HepG2 (cell line): ENCODE data around the gene MCAT. TPM values are rescaled to one million over a fixed set of nuclear protein-coding genes. Genes with fewer than 3 reads are reported as not detected.

Source experiments
- ADNP ChIP-seq: sonication (generic); formaldehyde crosslinking; IDR thresholded peaks from 2 replicates; pipeline ENCODE4 v1.4.0; 2020; ENCODE audit warnings: missing genetic modification reagents
- AKAP8 ChIP-seq: sonication (generic); formaldehyde crosslinking; IDR thresholded peaks from 2 replicates; pipeline ENCODE4 v1.5.1; 2020; ENCODE audit warnings: mild to moderate bottlenecking, missing genetic modification reagents
- FOXM1 ChIP-seq: sonication (generic); formaldehyde crosslinking; IDR thresholded peaks from 2 replicates; pipeline ENCODE4 v1.5.0; 2020; ENCODE audit warnings: missing genetic modification reagents
- HNRNPH1 ChIP-seq: fragments of 200-400 bp; formaldehyde crosslinking; optimal IDR thresholded peaks from 2 replicates; pipeline ENCODE3; 2017; ENCODE audit warnings: mild to moderate bottlenecking, low read depth, low read length
- KDM3A ChIP-seq: IDR thresholded peaks from 2 replicates; pipeline ENCODE4 v1.6.1; 2018; ENCODE audit warnings: low read depth, missing compliant biosample characterization
- MXI1 ChIP-seq: IDR thresholded peaks from 3 replicates; pipeline ENCODE4 v1.6.1; 2012; ENCODE audit warnings: low read depth, low read length, inconsistent platforms, borderline replicate concordance
- RAD21 ChIP-seq: fragments of 450-650 bp; formaldehyde crosslinking; IDR thresholded peaks from 2 replicates; pipeline ENCODE4 v1.5.0; 2020; ENCODE audit warnings: mild to moderate bottlenecking
- SALL1 ChIP-seq: sonication (generic); formaldehyde crosslinking; IDR thresholded peaks from 2 replicates; pipeline ENCODE4 v1.8.0; 2022; ENCODE audit warnings: mild to moderate bottlenecking, missing genetic modification reagents
- SMC3 ChIP-seq: IDR thresholded peaks from 2 replicates; pipeline ENCODE4 v1.6.1; 2011; ENCODE audit warnings: low read length, improper control_type of control experiment
- STAG1 ChIP-seq: sonication (generic); formaldehyde crosslinking; IDR thresholded peaks from 2 replicates; pipeline ENCODE4 v1.4.0; 2020; ENCODE audit warnings: missing genetic modification reagents
- TGIF2 ChIP-seq: IDR thresholded peaks from 2 replicates; pipeline ENCODE4 v1.6.1; 2016; ENCODE audit warnings: control low read depth, missing compliant biosample characterization
- ZNF33A ChIP-seq: sonication (generic); formaldehyde crosslinking; IDR thresholded peaks from 2 replicates; pipeline ENCODE4 v1.5.1; 2020; ENCODE audit warnings: missing genetic modification reagents, mild to moderate bottlenecking, moderate library complexity, borderline replicate concordance
- ZNF724P ChIP-seq: sonication (generic); formaldehyde crosslinking; IDR thresholded peaks from 2 replicates; pipeline ENCODE4 v1.8.0; 2022; ENCODE audit warnings: missing genetic modification reagents, borderline replicate concordance
- ZNF737 ChIP-seq: sonication (generic); formaldehyde crosslinking; IDR thresholded peaks from 2 replicates; pipeline ENCODE4 v1.5.0; 2020; ENCODE audit warnings: missing genetic modification reagents, mild to moderate bottlenecking, borderline replicate concordance
- polyA plus RNA-seq, 8 experiments: library from polyadenylated mRNA; depleted of rRNA in 3 of 8; stranded (reverse) in 7 of 8; unstranded in 1 of 8; fragments of >200 nt; fragmentation: Illumina TruSeq in 4 of 8; extraction: Trizol in 4 of 8; gene quantifications; 2 replicates each; pipeline versions ENCODE4 v1.2.1 to v1.2.3, GENCODE V29; 2011 to 2016; ENCODE audit warnings: low read depth in 4 of 8, missing spikeins in 1 of 8, mixed read lengths in 1 of 8; ENCODE audit not compliant: insufficient read depth in 1 of 8
- total RNA-seq, 5 experiments: library from RNA; depleted of rRNA; stranded (reverse); fragments of >200 nt; fragmentation: Illumina TruSeq; extraction: Trizol; gene quantifications; 2 replicates each; pipeline ENCODE4 v1.2.3, GENCODE V29; 2016; ENCODE audit warnings: low read depth in 1 of 5
- TF ChIP-seq, protein P1 (sequence below): sonication (generic); formaldehyde crosslinking; IDR thresholded peaks from 2 replicates; pipeline ENCODE4 v1.8.0; 2023; ENCODE audit warnings: mild to moderate bottlenecking, missing genetic modification reagents
- TF ChIP-seq, protein P2 (sequence below): sonication (generic); formaldehyde crosslinking; IDR thresholded peaks from 2 replicates; pipeline ENCODE4 v1.4.0; 2020; ENCODE audit warnings: mild to moderate bottlenecking, missing genetic modification reagents
- TF ChIP-seq, protein P3 (sequence below): fragments of 450-650 bp; IDR thresholded peaks from 2 replicates; pipeline ENCODE4 v1.6.1; 2016
- TF ChIP-seq, protein P4 (sequence below): sonication (generic); formaldehyde crosslinking; IDR thresholded peaks from 2 replicates; pipeline ENCODE4 v1.8.1; 2023; ENCODE audit warnings: missing genetic modification reagents, inconsistent platforms, borderline replicate concordance
- TF ChIP-seq, protein P5 (sequence below): sonication (generic); formaldehyde crosslinking; IDR thresholded peaks from 2 replicates; pipeline ENCODE4 v1.8.1; 2023; ENCODE audit warnings: mild to moderate bottlenecking, missing genetic modification reagents
- TF ChIP-seq, protein P6 (sequence below): sonication (generic); formaldehyde crosslinking; IDR thresholded peaks from 2 replicates; pipeline ENCODE4 v1.4.0; 2020; ENCODE audit warnings: missing genetic modification reagents; ENCODE audit errors: not compliant biosample characterization
- TF ChIP-seq, protein P7 (sequence below): IDR thresholded peaks from 2 replicates; pipeline ENCODE4 v1.6.1; 2016; ENCODE audit warnings: mild to moderate bottlenecking

Gene MCAT
- total and polyA plus RNA-seq, 2 of the 13 experiments (the other 11 are each of a cell fraction or from before 2014, with no cell fraction given) = 9.3 to 16.7 TPM

DNA sequence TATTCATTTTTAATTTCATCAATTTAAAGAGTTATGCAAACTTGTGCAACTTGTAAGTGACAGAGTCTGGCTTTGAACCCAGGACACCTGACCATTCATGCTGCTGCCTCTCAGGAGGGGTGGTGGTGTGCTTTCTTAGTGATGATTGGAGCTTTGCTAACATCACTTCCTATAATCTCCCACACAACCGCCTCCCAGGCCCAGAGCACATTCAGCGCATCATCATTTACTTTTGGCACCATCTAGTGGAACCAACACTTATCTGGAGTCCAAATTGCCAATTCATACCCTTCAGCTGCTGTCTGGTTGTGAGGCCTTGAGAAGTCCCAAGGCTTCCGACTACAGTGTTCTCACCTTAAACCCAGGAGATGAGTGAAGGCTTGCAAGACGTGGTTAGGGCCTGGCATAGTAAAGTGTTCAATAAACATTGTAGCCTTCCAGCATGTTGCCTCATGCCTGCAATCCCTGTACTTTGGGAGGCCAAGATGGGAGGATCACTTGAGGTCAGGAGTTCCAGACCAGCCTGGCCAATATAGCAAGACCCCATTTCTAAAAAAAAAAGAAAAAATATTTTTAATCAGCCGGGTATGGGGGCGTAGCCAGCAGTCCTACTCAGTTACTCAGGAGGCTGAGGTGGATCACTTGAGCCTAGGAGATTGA lies 52.9 kb downstream of the MCAT start (continued):
- TF ChIP-seq KDM3A = 0 out of 2 replicates have a peak, but pooled peaks have one; percentile 43
- no peak for TF ChIP-seq FOXM1
- TF ChIP-seq HNRNPH1 = no peak
- TF ChIP-seq RAD21 (CRISPR knock-in tag) = peak; percentile 63
- TF ChIP-seq SALL1 (CRISPR knock-in tag) = peak; percentile 50; the same call in 1 of the 2 replicates
- no peak for TF ChIP-seq AKAP8 (CRISPR knock-in tag)
- TF ChIP-seq, protein P1, sequence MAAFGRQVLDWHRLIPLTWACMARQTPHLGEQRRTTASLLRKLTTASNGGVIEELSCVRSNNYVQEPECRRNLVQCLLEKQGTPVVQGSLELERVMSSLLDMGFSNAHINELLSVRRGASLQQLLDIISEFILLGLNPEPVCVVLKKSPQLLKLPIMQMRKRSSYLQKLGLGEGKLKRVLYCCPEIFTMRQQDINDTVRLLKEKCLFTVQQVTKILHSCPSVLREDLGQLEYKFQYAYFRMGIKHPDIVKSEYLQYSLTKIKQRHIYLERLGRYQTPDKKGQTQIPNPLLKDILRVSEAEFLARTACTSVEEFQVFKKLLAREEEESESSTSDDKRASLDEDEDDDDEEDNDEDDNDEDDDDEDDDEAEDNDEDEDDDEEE (CRISPR knock-in tag) = no peak
- TF ChIP-seq TGIF2 (CRISPR knock-in tag) = peak; percentile 38; the same call in 1 of the 2 replicates
- TF ChIP-seq ZNF33A (CRISPR knock-in tag) = no peak
- TF ChIP-seq, protein P2, sequence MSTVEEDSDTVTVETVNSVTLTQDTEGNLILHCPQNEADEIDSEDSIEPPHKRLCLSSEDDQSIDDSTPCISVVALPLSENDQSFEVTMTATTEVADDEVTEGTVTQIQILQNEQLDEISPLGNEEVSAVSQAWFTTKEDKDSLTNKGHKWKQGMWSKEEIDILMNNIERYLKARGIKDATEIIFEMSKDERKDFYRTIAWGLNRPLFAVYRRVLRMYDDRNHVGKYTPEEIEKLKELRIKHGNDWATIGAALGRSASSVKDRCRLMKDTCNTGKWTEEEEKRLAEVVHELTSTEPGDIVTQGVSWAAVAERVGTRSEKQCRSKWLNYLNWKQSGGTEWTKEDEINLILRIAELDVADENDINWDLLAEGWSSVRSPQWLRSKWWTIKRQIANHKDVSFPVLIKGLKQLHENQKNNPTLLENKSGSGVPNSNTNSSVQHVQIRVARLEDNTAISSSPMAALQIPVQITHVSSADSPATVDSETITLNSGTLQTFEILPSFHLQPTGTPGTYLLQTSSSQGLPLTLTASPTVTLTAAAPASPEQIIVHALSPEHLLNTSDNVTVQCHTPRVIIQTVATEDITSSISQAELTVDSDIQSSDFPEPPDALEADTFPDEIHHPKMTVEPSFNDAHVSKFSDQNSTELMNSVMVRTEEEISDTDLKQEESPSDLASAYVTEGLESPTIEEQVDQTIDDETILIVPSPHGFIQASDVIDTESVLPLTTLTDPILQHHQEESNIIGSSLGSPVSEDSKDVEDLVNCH (CRISPR knock-in tag) = no peak
- no peak for TF ChIP-seq ADNP (CRISPR knock-in tag)
- TF ChIP-seq, protein P3, sequence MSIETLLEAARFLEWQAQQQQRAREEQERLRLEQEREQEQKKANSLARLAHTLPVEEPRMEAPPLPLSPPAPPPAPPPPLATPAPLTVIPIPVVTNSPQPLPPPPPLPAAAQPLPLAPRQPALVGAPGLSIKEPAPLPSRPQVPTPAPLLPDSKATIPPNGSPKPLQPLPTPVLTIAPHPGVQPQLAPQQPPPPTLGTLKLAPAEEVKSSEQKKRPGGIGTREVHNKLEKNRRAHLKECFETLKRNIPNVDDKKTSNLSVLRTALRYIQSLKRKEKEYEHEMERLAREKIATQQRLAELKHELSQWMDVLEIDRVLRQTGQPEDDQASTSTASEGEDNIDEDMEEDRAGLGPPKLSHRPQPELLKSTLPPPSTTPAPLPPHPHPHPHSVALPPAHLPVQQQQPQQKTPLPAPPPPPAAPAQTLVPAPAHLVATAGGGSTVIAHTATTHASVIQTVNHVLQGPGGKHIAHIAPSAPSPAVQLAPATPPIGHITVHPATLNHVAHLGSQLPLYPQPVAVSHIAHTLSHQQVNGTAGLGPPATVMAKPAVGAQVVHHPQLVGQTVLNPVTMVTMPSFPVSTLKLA = no peak
- TF ChIP-seq SMC3 = peak; percentile 69; the same call in 1 of the 2 replicates
- TF ChIP-seq, protein P4, sequence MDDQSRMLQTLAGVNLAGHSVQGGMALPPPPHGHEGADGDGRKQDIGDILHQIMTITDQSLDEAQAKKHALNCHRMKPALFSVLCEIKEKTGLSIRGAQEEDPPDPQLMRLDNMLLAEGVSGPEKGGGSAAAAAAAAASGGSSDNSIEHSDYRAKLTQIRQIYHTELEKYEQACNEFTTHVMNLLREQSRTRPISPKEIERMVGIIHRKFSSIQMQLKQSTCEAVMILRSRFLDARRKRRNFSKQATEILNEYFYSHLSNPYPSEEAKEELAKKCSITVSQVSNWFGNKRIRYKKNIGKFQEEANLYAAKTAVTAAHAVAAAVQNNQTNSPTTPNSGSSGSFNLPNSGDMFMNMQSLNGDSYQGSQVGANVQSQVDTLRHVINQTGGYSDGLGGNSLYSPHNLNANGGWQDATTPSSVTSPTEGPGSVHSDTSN (CRISPR knock-in tag) = no peak
- TF ChIP-seq, protein P5, sequence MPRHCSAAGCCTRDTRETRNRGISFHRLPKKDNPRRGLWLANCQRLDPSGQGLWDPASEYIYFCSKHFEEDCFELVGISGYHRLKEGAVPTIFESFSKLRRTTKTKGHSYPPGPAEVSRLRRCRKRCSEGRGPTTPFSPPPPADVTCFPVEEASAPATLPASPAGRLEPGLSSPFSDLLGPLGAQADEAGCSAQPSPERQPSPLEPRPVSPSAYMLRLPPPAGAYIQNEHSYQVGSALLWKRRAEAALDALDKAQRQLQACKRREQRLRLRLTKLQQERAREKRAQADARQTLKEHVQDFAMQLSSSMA (CRISPR knock-in tag) = no peak
- TF ChIP-seq STAG1 = peak; percentile 95
- TF ChIP-seq, protein P6, sequence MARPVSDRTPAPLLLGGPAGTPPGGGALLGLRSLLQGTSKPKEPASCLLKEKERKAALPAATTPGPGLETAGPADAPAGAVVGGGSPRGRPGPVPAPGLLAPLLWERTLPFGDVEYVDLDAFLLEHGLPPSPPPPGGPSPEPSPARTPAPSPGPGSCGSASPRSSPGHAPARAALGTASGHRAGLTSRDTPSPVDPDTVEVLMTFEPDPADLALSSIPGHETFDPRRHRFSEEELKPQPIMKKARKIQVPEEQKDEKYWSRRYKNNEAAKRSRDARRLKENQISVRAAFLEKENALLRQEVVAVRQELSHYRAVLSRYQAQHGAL (CRISPR knock-in tag) = no peak
- TF ChIP-seq ZNF724P (CRISPR knock-in tag) = no peak
- no peak for TF ChIP-seq ZNF737 (CRISPR knock-in tag)
- TF ChIP-seq, protein P7, sequence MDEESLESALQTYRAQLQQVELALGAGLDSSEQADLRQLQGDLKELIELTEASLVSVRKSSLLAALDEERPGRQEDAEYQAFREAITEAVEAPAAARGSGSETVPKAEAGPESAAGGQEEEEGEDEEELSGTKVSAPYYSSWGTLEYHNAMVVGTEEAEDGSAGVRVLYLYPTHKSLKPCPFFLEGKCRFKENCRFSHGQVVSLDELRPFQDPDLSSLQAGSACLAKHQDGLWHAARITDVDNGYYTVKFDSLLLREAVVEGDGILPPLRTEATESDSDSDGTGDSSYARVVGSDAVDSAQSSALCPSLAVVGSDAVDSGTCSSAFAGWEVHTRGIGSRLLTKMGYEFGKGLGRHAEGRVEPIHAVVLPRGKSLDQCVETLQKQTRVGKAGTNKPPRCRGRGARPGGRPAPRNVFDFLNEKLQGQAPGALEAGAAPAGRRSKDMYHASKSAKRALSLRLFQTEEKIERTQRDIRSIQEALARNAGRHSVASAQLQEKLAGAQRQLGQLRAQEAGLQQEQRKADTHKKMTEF = peak; percentile 19; the same call in 1 of the 2 replicates
- peak; percentile 22; the same call in 1 of the 3 replicates for TF ChIP-seq MXI1
